ENCODE data around the gene ESR1.

The ESR1 gene

DNA sequence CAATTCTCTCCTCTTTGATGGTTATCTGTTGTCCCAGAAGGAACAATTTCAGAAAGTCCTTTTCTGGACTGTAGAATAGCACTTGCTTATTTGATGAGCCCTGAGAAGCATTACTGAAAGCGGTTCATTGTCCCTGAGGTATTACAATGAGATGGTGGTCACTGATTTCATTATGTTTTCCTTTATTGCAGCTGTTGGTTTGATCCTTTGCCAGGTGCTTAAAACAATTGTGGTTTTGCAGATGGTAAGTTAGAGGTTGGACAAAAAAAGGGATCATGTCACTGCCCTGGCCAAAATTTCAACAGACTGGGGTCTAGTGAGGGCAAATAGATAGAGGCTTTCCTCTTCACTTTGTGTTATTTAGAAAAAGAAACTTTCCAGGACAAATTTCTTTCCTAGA lies 61.9 kb downstream of the ESR1 start:
- H4K5ac ChIP-seq (ENCODE audit: low read length), result no peak overlapping the region
- no peak overlapping the region for H4K8ac ChIP-seq (ENCODE audit: low read depth, low read length)
- no peak overlapping the region for H2BK120ac ChIP-seq (ENCODE audit: low read depth, low read length)
- no peak overlapping the region for H2AK5ac ChIP-seq (ENCODE audit: low read length)
- no peaks in the 10 kb centered on the region for H3K4me1 ChIP-seq (ENCODE audit: control insufficient read depth, low read depth, low read length)
- no peaks in the 10 kb centered on the region for H3K79me1 ChIP-seq (ENCODE audit: low read length)
- no peak overlapping the region for H3K4me3 ChIP-seq (ENCODE audit: low read length)
- H3K56ac ChIP-seq (ENCODE audit: low read length), result no peak overlapping the region
- no peaks in the 10 kb centered on the region for H3K36me3 ChIP-seq (ENCODE audit: control insufficient read depth, insufficient read depth, low read length)
- WGBS (ENCODE audit: extremely low coverage, insufficient coverage, low lambda C conversion rate), result no CpG with 5 or more reads among the region's 1 CpG
- H3K4me2 ChIP-seq (ENCODE audit: low read length), result no peak overlapping the region
- no peaks in the 10 kb centered on the region for H3K79me2 ChIP-seq (ENCODE audit: control insufficient read depth, insufficient read depth, low read length)
- no peak overlapping the region for H3K4ac ChIP-seq (ENCODE audit: low read depth, low read length)
- H2BK15ac ChIP-seq (replicated peaks; ENCODE audit: low read depth), result no peak overlapping the region
- H3K27me3 ChIP-seq (ENCODE audit: insufficient read depth, low read length, poor library complexity), result no peaks in the 10 kb centered on the region
- no peak overlapping the region for H3K18ac ChIP-seq (ENCODE audit: low read length)
- no peak overlapping the region for H3K23ac ChIP-seq (ENCODE audit: low read length)
- DNase-seq, result no peak
- no peak overlapping the region for H3K9ac ChIP-seq (ENCODE audit: low read length)
- no peak overlapping the region for H2BK5ac ChIP-seq (ENCODE audit: low read length)
- no peak overlapping the region for H3K27ac ChIP-seq (ENCODE audit: low read depth, low read length)

DNA sequence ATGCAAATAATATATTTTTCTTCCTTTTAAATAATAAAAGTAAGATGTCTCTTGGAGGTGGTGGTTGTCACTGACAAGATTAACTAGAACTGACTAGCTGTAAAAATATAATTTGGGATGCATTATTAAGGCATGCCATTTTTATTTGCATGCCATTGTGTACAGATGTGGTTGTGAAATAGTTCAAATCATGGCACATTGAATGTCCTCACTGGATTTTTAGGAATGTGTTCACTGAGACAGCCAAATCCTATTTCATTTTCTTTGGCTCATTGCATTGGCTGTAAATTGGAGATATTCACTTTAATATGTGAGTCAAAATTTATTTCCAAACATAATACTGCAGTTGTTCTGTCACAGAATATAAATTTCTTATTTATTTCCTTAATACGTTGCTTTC lies 62.3 kb downstream of the ESR1 start:
- no peak for DNase-seq
- H2BK5ac ChIP-seq (ENCODE audit: low read length), result no peak overlapping the region
- H4K5ac ChIP-seq (ENCODE audit: low read length), result no peak overlapping the region
- H3K36me3 ChIP-seq (ENCODE audit: control insufficient read depth, insufficient read depth, low read length), result no peaks in the 10 kb centered on the region
- no peaks in the 10 kb centered on the region for H3K79me2 ChIP-seq (ENCODE audit: control insufficient read depth, insufficient read depth, low read length)
- no peak overlapping the region for H3K4me3 ChIP-seq (ENCODE audit: low read length)
- no peak overlapping the region for H3K4ac ChIP-seq (ENCODE audit: low read depth, low read length)
- no peak overlapping the region for H3K9ac ChIP-seq (ENCODE audit: low read length)
- H3K79me1 ChIP-seq (ENCODE audit: low read length), result no peaks in the 10 kb centered on the region
- no peak overlapping the region for H4K8ac ChIP-seq (ENCODE audit: low read depth, low read length)
- H3K18ac ChIP-seq (ENCODE audit: low read length), result no peak overlapping the region
- H3K56ac ChIP-seq (ENCODE audit: low read length), result no peak overlapping the region
- H2AK5ac ChIP-seq (ENCODE audit: low read length), result no peak overlapping the region
- no peak overlapping the region for H2BK15ac ChIP-seq (replicated peaks; ENCODE audit: low read depth)
- H3K4me2 ChIP-seq (ENCODE audit: low read length), result no peak overlapping the region
- H3K23ac ChIP-seq (ENCODE audit: low read length), result no peak overlapping the region
- no peak overlapping the region for H3K27ac ChIP-seq (ENCODE audit: low read depth, low read length)
- no peaks in the 10 kb centered on the region for H3K27me3 ChIP-seq (ENCODE audit: insufficient read depth, low read length, poor library complexity)
- H3K4me1 ChIP-seq (ENCODE audit: control insufficient read depth, low read depth, low read length), result no peaks in the 10 kb centered on the region
- WGBS (ENCODE audit: extremely low coverage, insufficient coverage, low lambda C conversion rate), result no CpG with 5 or more reads among the region's 1 CpG
- no peak overlapping the region for H2BK120ac ChIP-seq (ENCODE audit: low read depth, low read length)

DNA sequence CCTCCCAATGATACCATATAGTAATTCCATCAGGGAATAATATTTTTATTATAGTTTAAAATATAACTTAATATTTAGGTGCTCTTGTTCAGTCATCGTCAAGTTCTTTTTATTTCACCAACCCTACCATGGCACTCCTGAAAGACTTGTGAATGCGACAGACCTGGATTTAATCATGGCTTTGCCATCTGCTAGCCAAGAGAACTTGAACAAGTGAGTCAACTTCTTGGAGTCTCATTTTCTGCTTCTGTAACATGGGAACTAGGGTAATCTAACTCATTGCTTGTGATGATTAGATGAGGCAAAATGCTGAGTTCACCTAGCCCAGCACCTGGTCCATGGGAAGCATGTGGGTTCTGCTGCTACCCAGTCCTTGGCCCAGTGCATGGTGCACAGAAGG lies 62.9 kb downstream of the ESR1 start:
- no peak overlapping the region for H2BK5ac ChIP-seq (ENCODE audit: low read length)
- no peak overlapping the region for H4K5ac ChIP-seq (ENCODE audit: low read length)
- no peaks in the 10 kb centered on the region for H3K27me3 ChIP-seq (ENCODE audit: insufficient read depth, low read length, poor library complexity)
- H2AK5ac ChIP-seq (ENCODE audit: low read length), result no peak overlapping the region
- WGBS (ENCODE audit: extremely low coverage, insufficient coverage, low lambda C conversion rate), result no CpG with 5 or more reads among the region's 2 CpGs
- no peak overlapping the region for H3K4ac ChIP-seq (ENCODE audit: low read depth, low read length)
- no peak overlapping the region for H2BK15ac ChIP-seq (replicated peaks; ENCODE audit: low read depth)
- H3K79me2 ChIP-seq (ENCODE audit: control insufficient read depth, insufficient read depth, low read length), result no peaks in the 10 kb centered on the region
- H3K18ac ChIP-seq (ENCODE audit: low read length), result no peak overlapping the region
- no peaks in the 10 kb centered on the region for H3K4me1 ChIP-seq (ENCODE audit: control insufficient read depth, low read depth, low read length)
- no peak overlapping the region for H3K27ac ChIP-seq (ENCODE audit: low read depth, low read length)
- no peak overlapping the region for H2BK120ac ChIP-seq (ENCODE audit: low read depth, low read length)
- H3K56ac ChIP-seq (ENCODE audit: low read length), result no peak overlapping the region
- no peak overlapping the region for H3K4me3 ChIP-seq (ENCODE audit: low read length)
- DNase-seq, result no peak
- H3K23ac ChIP-seq (ENCODE audit: low read length), result no peak overlapping the region
- no peaks in the 10 kb centered on the region for H3K79me1 ChIP-seq (ENCODE audit: low read length)
- H3K4me2 ChIP-seq (ENCODE audit: low read length), result no peak overlapping the region
- H3K36me3 ChIP-seq (ENCODE audit: control insufficient read depth, insufficient read depth, low read length), result no peaks in the 10 kb centered on the region
- H4K8ac ChIP-seq (ENCODE audit: low read depth, low read length), result no peak overlapping the region
- no peak overlapping the region for H3K9ac ChIP-seq (ENCODE audit: low read length)

DNA sequence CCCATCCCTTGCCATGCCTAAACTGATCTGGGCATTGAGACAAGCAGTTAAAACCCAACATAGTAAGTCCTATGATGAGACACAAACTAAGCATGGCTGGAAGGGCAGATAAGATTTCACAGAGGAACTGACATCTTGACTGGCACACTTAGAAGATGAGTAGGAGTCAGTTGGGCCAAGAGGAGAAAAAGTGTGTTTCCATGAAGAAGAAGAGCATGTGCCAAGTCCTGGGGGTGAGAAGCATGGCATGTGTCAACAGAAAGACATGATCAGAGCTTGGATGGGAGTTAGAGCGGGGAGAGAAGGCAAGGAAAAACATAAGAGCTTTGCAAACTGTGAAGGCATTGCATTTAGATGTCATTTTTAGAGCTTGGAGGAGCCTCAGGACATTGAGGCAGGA lies 68.0 kb downstream of the ESR1 start:
- Histone ChIP-seq H3K36me3 (ENCODE audit: control insufficient read depth, insufficient read depth, low read length) (no peaks in the 10 kb centered on the region), H3K4ac (ENCODE audit: low read depth, low read length) (no peak overlapping the region), H2BK5ac (ENCODE audit: low read length) (no peak overlapping the region), H3K27me3 (ENCODE audit: insufficient read depth, low read length, poor library complexity) (no peaks in the 10 kb centered on the region), H3K27ac (ENCODE audit: low read depth, low read length) (no peak overlapping the region), H2BK15ac (replicated peaks; ENCODE audit: low read depth) (no peak overlapping the region), H3K18ac (ENCODE audit: low read length) (no peak overlapping the region), H3K4me3 (ENCODE audit: low read length) (no peak overlapping the region), H2BK120ac (ENCODE audit: low read depth, low read length) (no peak overlapping the region), H3K4me2 (ENCODE audit: low read length) (no peak overlapping the region), H3K56ac (ENCODE audit: low read length) (no peak overlapping the region), H2AK5ac (ENCODE audit: low read length) (no peak overlapping the region), H3K79me1 (ENCODE audit: low read length) (no peaks in the 10 kb centered on the region), H3K23ac (ENCODE audit: low read length) (no peak overlapping the region), H4K8ac (ENCODE audit: low read depth, low read length) (no peak overlapping the region), H3K79me2 (ENCODE audit: control insufficient read depth, insufficient read depth, low read length) (no peaks in the 10 kb centered on the region), H3K4me1 (ENCODE audit: control insufficient read depth, low read depth, low read length) (no peaks in the 10 kb centered on the region), H4K5ac (ENCODE audit: low read length) (no peak overlapping the region), H3K9ac (ENCODE audit: low read length) (no peak overlapping the region)
- WGBS (ENCODE audit: extremely low coverage, insufficient coverage, low lambda C conversion rate), result no CpG with 5 or more reads among the region's 1 CpG
- DNase-seq, result no peak

DNA sequence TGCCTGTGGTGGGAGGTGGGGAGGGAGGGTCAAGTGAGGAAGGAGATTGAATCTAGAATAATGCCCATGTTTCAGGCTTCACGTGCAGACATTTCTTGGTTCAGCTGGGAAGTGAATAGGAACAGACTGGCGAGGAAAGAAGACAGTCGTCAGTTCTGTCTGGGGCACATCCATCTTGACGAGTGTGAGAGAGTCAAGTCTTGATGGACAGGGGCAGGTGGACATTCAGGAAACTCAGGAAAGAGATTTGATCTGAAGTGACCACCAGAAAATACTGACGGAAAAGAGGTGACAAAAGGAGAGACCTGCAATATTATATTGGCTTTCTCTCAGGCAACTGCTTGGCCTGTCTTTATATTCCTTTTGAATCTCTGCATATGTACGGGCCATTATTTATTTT lies 68.6 kb downstream of the ESR1 start:
- no peak overlapping the region for H4K5ac ChIP-seq (ENCODE audit: low read length)

DNA sequence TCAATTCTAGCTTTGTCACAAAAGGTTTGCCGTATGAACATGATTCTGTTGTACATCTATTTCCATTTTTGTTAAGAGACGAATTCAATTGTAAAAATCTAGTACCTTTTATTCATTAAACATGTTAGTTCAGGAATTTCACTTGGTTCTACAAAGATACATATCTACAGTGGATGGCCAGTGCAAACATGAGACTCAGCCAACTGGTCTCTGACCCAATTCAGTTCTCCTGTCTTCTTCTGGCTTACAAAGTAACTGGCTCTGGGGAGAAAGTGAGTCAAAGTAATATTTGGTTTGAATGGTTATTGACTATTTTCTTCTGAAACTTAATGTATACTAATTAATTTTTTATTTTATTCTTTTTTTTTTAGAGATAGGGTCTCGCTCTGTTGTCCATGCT lies 70.0 kb downstream of the ESR1 start:
- Histone ChIP-seq H3K18ac (ENCODE audit: low read length) (no peak overlapping the region), H3K79me1 (ENCODE audit: low read length) (no peaks in the 10 kb centered on the region), H3K79me2 (ENCODE audit: control insufficient read depth, insufficient read depth, low read length) (no peaks in the 10 kb centered on the region), H3K4ac (ENCODE audit: low read depth, low read length) (no peak overlapping the region), H2BK120ac (ENCODE audit: low read depth, low read length) (no peak overlapping the region), H4K5ac (ENCODE audit: low read length) (no peak overlapping the region), H2BK15ac (replicated peaks; ENCODE audit: low read depth) (no peak overlapping the region), H3K56ac (ENCODE audit: low read length) (no peak overlapping the region), H3K4me1 (ENCODE audit: control insufficient read depth, low read depth, low read length) (no peaks in the 10 kb centered on the region), H3K23ac (ENCODE audit: low read length) (no peak overlapping the region), H2BK5ac (ENCODE audit: low read length) (no peak overlapping the region), H3K4me2 (ENCODE audit: low read length) (no peak overlapping the region), H4K8ac (ENCODE audit: low read depth, low read length) (no peak overlapping the region), H3K9ac (ENCODE audit: low read length) (no peak overlapping the region), H2AK5ac (ENCODE audit: low read length) (no peak overlapping the region), H3K27ac (ENCODE audit: low read depth, low read length) (no peak overlapping the region), H3K4me3 (ENCODE audit: low read length) (no peak overlapping the region), H3K27me3 (ENCODE audit: insufficient read depth, low read length, poor library complexity) (no peaks in the 10 kb centered on the region), H3K36me3 (ENCODE audit: control insufficient read depth, insufficient read depth, low read length) (no peaks in the 10 kb centered on the region)
- no CpG with 5 or more reads among the region's 3 CpGs for WGBS (ENCODE audit: extremely low coverage, insufficient coverage, low lambda C conversion rate)
- no peak for DNase-seq

More for the DNA sequence above, 68.6 kb downstream of the ESR1 start:
- Histone ChIP-seq H2BK120ac (ENCODE audit: low read depth, low read length) (no peak overlapping the region), H3K36me3 (ENCODE audit: control insufficient read depth, insufficient read depth, low read length) (no peaks in the 10 kb centered on the region), H3K4me3 (ENCODE audit: low read length) (no peak overlapping the region), H3K4me2 (ENCODE audit: low read length) (no peak overlapping the region), H2BK15ac (replicated peaks; ENCODE audit: low read depth) (no peak overlapping the region), H2AK5ac (ENCODE audit: low read length) (no peak overlapping the region), H3K27me3 (ENCODE audit: insufficient read depth, low read length, poor library complexity) (no peaks in the 10 kb centered on the region), H3K27ac (ENCODE audit: low read depth, low read length) (no peak overlapping the region), H2BK5ac (ENCODE audit: low read length) (no peak overlapping the region), H3K4me1 (ENCODE audit: control insufficient read depth, low read depth, low read length) (no peaks in the 10 kb centered on the region), H3K9ac (ENCODE audit: low read length) (no peak overlapping the region), H4K8ac (ENCODE audit: low read depth, low read length) (no peak overlapping the region), H3K23ac (ENCODE audit: low read length) (no peak overlapping the region), H3K4ac (ENCODE audit: low read depth, low read length) (no peak overlapping the region), H3K79me2 (ENCODE audit: control insufficient read depth, insufficient read depth, low read length) (no peaks in the 10 kb centered on the region), H3K18ac (ENCODE audit: low read length) (no peak overlapping the region), H3K79me1 (ENCODE audit: low read length) (no peaks in the 10 kb centered on the region), H3K56ac (ENCODE audit: low read length) (no peak overlapping the region)
- DNase-seq, result no peak
- no CpG with 5 or more reads among the region's 6 CpGs for WGBS (ENCODE audit: extremely low coverage, insufficient coverage, low lambda C conversion rate)
